Lung (tissue), 12 donors: ENCODE measurements around the gene ANKRD44. TPM values are rescaled to one million over a fixed set of nuclear protein-coding genes. Genes with fewer than 3 reads are reported as not detected.

Source experiments
- ATAC-seq: fragments of 200-7000 bp; cut with Tn5 transposase; one replicate; pipeline ENCODE4 v1.9.1; 2020; ENCODE audit warnings: moderate number of reproducible peaks; ENCODE audit not compliant: insufficient read depth, low FRiP score
- DNase-seq, 3 donors: peaks; one replicate each; pipeline ENCODE4 v3.0.0-alpha.2; 2013 to 2017
- H3K27ac ChIP-seq, 2 donors: one replicate each; pipeline ENCODE4 v1.5.1; 2013; ENCODE audit warnings: mild to moderate bottlenecking in 2 of 2, moderate library complexity in 2 of 2, control low read depth in 1 of 2, inconsistent platforms in 1 of 2, low read depth in 1 of 2, low read length in 1 of 2
- H3K27me3 ChIP-seq, 3 donors: one replicate each; pipeline ENCODE4 v1.5.1; 2013; ENCODE audit warnings: low read length in 2 of 3; ENCODE audit not compliant: control insufficient read depth in 3 of 3, insufficient read depth in 3 of 3
- H3K36me3 ChIP-seq, 4 donors: one replicate each; pipeline ENCODE4 v1.5.1; 2013; ENCODE audit warnings: low read length in 4 of 4, mild to moderate bottlenecking in 1 of 4, moderate library complexity in 1 of 4; ENCODE audit not compliant: control insufficient read depth in 4 of 4, insufficient read depth in 4 of 4
- H3K4me1 ChIP-seq, 5 donors: one replicate each; pipeline ENCODE4 v1.5.1; 2013; ENCODE audit warnings: low read length in 5 of 5, mild to moderate bottlenecking in 2 of 5, moderate library complexity in 1 of 5; ENCODE audit not compliant: control insufficient read depth in 5 of 5, insufficient read depth in 5 of 5
- H3K4me3 ChIP-seq: one replicate; pipeline ENCODE4 v1.5.1; 2013; ENCODE audit warnings: mild to moderate bottlenecking, control low read depth, moderate library complexity
- H3K9ac ChIP-seq, 2 donors: one replicate each; pipeline ENCODE4 v1.5.1; 2013; ENCODE audit warnings: low read length in 2 of 2, control low read depth in 1 of 2; ENCODE audit not compliant: insufficient read depth in 1 of 2
- H3K9me3 ChIP-seq, 4 donors: one replicate each; pipeline ENCODE4 v1.5.1; 2013; ENCODE audit warnings: low read length in 3 of 4, mild to moderate bottlenecking in 1 of 4, moderate library complexity in 1 of 4; ENCODE audit not compliant: control insufficient read depth in 4 of 4, insufficient read depth in 3 of 4
- CTCF ChIP-seq: IDR thresholded peaks from 2 replicates; pipeline ENCODE4 v1.5.1; 2012; ENCODE audit warnings: mild to moderate bottlenecking; ENCODE audit errors: control extremely low read depth, extremely low read depth
- WGBS, 2 donors: extraction: QIAGEN DNeasy Blood & Tissue Kit; methylation state at CpG; one replicate each; pipeline ENCODE4 v1.1.7; 2013; 5-methylcytosine and 5-hydroxymethylcytosine counted together
- polyA plus RNA-seq, 2 donors: library from polyadenylated mRNA; stranded (reverse); fragments of 200-250 nt; gene quantifications; one replicate each; pipeline ENCODE4 v1.2.1, GENCODE V29; 2013
- total RNA-seq, 2 donors: library from RNA; depleted of rRNA in 1 of 2; stranded (reverse); fragments of >200 nt in 1 of 2; gene quantifications; one replicate each; pipeline ENCODE4 v1.2.1, GENCODE V29; 2014 to 2021
- donor health status: control.
- donor health status: control.
- donor health status: Bipolar disorder and iron deficiency.
- donor health status: healthy.
- donor health status: DM: yes; HTN: yes; CAD: no.

The ANKRD44 gene
- total and polyA plus RNA-seq, 4 donors, result 7.1 to 73.8 (median 20.3) TPM

GRCh38 chr2:197322724-197323720, 12.4 kb upstream of the ANKRD44 start:
- Histone ChIP-seq H3K9ac (no peak overlapping the region), H3K27me3 (no peaks in the 10 kb centered on the region), H3K4me1 (no peaks in the 10 kb centered on the region), H3K27ac (no peak overlapping the region), H3K4me3 (no peak overlapping the region), H3K9me3 (no peaks in the 10 kb centered on the region), H3K36me3 (no peaks in the 10 kb centered on the region)
- no peak for DNase-seq
- WGBS, 2 donors, result 36 to 45% methylated on average over 11 of the region's 11 CpGs
- ATAC-seq, result no peak
- no peak for TF ChIP-seq CTCF

- Histone ChIP-seq H3K9ac (no peak overlapping the region), H3K27ac (no peak overlapping the region), H3K27me3 (no peaks in the 10 kb centered on the region), H3K4me1 (no peaks in the 10 kb centered on the region), H3K9me3 (no peaks in the 10 kb centered on the region), H3K36me3 (no peaks in the 10 kb centered on the region), H3K4me3 (no peak overlapping the region)
- DNase-seq, result no peak
- no peak for ATAC-seq
- 96 to 97% methylated on average over 2 of the region's 2 CpGs for WGBS, 2 donors
- no peak for TF ChIP-seq CTCF
These were observed 11.6 kb upstream of the ANKRD44 start for GRCh38 chr2:197322143-197322542.

- no peak for ATAC-seq
- no peak overlapping the region for H3K27ac ChIP-seq
- H3K36me3 ChIP-seq, result no peaks in the 10 kb centered on the region
- H3K9me3 ChIP-seq, result no peaks in the 10 kb centered on the region
- no peak for TF ChIP-seq CTCF
- no peak overlapping the region for H3K4me3 ChIP-seq
- H3K9ac ChIP-seq, result no peak overlapping the region
- no peak for DNase-seq
- H3K27me3 ChIP-seq, result no peaks in the 10 kb centered on the region
- H3K4me1 ChIP-seq, result peaks cover 0 to 11% (median 8%) of the 10 kb centered on the region in 5 donors
These were observed 4.8 kb upstream of the ANKRD44 start for GRCh38 chr2:197315371-197315770.
